ENCODE data around the gene ARL3. TPM values are rescaled to one million over a fixed set of nuclear protein-coding genes. Genes with fewer than 3 reads are reported as not detected.
A peak's percentile ranks its signal among the peaks of the same experiment; 100 is the strongest.
"Not testable (repeated sequence)": the region's sequence is repeated elsewhere in the genome, so short reads cannot be mapped to it uniquely, and the experiment has no call there.

The ARL3 gene
- total RNA-seq, 1 donor from 2014 or later, result 12.1 TPM

DNA sequence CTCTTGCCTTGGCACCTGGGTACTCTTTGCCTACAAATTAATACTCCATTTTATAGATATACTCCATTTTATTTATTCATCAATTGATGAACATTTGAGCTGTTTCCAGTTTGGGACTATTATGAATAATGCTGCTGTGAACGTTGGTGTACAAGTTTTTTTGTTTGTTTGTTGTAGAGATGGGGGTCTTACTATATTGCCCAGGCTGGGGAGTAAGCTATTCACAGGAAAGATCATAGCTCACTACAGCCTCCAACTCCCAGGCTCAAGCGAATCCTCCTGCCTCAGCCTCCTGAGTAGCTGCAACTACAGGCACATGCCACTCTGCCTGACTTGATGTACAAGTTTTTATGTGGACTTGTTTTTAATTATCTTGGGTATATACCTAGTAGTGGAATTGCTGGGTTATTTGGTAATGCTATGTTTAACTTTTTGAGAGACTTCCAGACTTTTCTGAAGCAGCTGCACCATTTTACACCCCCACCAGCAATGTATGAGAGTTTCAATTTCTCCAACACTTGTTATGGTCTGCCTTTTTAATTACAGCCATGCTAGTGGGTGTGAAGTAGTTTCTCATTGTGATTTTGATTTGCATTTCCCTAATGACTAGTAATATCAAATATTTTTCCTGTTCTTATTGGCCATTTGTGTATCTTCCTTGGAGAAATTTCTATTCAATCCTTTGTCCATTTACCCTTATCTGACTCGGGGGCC is 45.5 kb upstream of the ARL3 start:
- no peak for DNase-seq (ENCODE audit: low spot score)
- Mint-ChIP-seq H3K4me1 (ENCODE audit: low read depth) (peaks cover 76% of the 10 kb centered on the region), H3K4me3 (ENCODE audit: unreplicated experiment) (no peak overlapping the region), H3K27me3 (ENCODE audit: low read depth) (no peaks in the 10 kb centered on the region), H3K27ac (ENCODE audit: unreplicated experiment) (peak overlapping the region; percentile 57), H3K9me3 (ENCODE audit: low read depth) (no peaks in the 10 kb centered on the region), H3K36me3 (ENCODE audit: low read depth) (peaks cover 4% of the 10 kb centered on the region)
- TF ChIP-seq, protein P1, sequence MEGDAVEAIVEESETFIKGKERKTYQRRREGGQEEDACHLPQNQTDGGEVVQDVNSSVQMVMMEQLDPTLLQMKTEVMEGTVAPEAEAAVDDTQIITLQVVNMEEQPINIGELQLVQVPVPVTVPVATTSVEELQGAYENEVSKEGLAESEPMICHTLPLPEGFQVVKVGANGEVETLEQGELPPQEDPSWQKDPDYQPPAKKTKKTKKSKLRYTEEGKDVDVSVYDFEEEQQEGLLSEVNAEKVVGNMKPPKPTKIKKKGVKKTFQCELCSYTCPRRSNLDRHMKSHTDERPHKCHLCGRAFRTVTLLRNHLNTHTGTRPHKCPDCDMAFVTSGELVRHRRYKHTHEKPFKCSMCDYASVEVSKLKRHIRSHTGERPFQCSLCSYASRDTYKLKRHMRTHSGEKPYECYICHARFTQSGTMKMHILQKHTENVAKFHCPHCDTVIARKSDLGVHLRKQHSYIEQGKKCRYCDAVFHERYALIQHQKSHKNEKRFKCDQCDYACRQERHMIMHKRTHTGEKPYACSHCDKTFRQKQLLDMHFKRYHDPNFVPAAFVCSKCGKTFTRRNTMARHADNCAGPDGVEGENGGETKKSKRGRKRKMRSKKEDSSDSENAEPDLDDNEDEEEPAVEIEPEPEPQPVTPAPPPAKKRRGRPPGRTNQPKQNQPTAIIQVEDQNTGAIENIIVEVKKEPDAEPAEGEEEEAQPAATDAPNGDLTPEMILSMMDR (IDR thresholded peaks at IDR 0.05), result no peak

DNA sequence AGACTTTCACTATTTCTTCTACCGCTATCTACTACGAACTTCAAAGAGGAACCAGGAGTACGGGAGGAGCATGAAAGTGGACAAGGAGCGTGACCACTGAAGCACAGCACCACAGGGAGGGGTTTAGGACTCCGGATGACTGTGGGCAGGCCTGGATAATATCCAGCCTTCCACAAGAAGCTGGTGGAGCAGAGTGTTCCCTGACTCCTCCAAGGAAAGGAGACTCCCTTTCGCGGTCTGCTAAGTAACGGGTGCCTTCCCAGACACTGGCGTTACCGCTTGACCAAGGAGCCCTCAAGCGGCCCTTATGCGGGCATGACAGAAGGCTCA is 44.7 kb upstream of the ARL3 start:
- DNase-seq (ENCODE audit: low spot score); H3K36me3 Mint-ChIP-seq (ENCODE audit: low read depth); H3K27me3 Mint-ChIP-seq (ENCODE audit: low read depth); H3K9me3 Mint-ChIP-seq (ENCODE audit: low read depth); H3K4me3 Mint-ChIP-seq (ENCODE audit: unreplicated experiment): not testable (repeated sequence)
- Mint-ChIP-seq H3K4me1 (ENCODE audit: low read depth) (peaks cover 75% of the 10 kb centered on the region), H3K27ac (ENCODE audit: unreplicated experiment) (peak overlapping the region; percentile 86)

DNA sequence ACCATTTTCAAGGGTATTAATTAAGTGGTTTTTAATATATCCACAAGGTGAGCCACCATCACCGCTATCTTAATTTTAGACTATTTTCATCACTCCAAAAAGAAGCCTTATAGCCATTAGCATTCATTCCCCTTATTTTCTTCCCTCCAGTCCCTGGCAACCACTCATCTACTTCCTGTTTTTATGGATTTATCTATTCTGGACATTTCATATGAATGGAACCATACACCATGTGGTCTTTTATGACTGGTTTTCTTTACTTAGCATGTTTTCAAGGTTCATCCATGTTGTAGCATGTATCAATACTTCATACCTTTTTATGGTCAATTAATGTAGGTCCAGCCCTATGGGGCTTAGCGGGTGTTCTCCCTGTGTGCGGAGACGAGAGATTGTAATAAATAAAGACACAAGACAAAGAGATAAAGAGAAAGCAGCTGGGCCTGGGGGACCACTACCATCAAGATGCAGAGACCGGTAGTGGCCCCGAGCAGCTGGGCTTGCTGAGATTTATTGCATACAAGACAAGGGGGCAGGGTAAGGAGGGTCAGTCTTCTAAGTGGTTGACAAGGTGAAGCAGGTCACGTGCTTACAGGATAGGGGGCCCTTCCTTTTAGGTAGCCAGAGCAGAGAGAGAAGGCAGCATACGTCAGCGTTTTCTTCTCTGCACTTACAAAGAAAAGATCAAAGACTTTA is 44.2 kb upstream of the ARL3 start:
- no peaks in the 10 kb centered on the region for H3K27me3 Mint-ChIP-seq (ENCODE audit: low read depth)
- H3K4me1 Mint-ChIP-seq (ENCODE audit: low read depth), result peaks cover 75% of the 10 kb centered on the region
- peaks cover 1% of the 10 kb centered on the region for H3K36me3 Mint-ChIP-seq (ENCODE audit: low read depth)
- H3K9me3 Mint-ChIP-seq (ENCODE audit: low read depth), result no peaks in the 10 kb centered on the region
- DNase-seq (ENCODE audit: low spot score), result no peak
- peak overlapping the region; percentile 86 for H3K27ac Mint-ChIP-seq (ENCODE audit: unreplicated experiment)
- TF ChIP-seq, protein P1 (IDR thresholded peaks at IDR 0.05), result no peak
- H3K4me3 Mint-ChIP-seq (ENCODE audit: unreplicated experiment), result no peak overlapping the region

DNA sequence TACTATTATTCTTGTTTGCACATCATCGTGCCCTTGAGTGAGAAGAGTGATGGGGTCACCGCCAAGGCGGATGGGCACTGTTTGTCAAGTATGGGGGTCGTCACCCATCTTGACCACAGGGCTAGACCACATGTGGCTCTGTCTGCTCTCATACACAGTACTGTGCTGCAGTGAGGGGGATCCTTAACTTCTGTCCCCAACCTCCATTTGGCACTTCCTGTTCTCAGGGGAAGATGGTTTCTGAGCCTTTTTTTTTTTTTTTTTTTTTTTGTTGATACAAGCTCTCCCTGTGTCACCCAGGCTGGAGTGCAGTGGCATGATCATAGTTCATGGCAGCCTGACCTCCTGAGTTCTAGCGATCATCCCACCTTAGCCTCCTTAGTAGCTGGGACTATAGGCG is 43.1 kb upstream of the ARL3 start:
- no peak for DNase-seq (ENCODE audit: low spot score)
- TF ChIP-seq, protein P1 (IDR thresholded peaks at IDR 0.05), result no peak
- peak overlapping the region; percentile 51 for H3K27ac Mint-ChIP-seq (ENCODE audit: unreplicated experiment)
- H3K4me1 Mint-ChIP-seq (ENCODE audit: low read depth), result peaks cover 75% of the 10 kb centered on the region
- no peaks in the 10 kb centered on the region for H3K9me3 Mint-ChIP-seq (ENCODE audit: low read depth)
- H3K27me3 Mint-ChIP-seq (ENCODE audit: low read depth), result no peaks in the 10 kb centered on the region
- no peak overlapping the region for H3K4me3 Mint-ChIP-seq (ENCODE audit: unreplicated experiment)
- H3K36me3 Mint-ChIP-seq (ENCODE audit: low read depth), result peaks cover 1% of the 10 kb centered on the region

DNA sequence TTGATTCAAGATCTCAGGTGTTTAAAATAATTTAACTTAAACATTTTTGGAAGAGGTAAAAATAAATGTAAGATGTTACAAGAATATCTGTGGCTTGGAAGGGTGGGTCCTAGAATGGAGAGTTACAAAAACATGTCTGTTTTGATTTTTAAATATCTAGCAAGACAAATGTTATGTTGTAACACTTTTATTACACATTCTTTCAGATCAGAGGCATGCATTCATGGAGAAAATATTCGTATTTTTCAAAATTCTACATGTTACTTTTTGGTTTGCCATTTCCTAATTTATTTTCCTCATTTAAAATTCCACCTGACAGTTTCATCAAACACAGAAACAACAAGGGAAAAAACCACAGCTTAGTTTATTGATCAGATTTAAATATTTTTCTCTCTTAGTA is 39.5 kb upstream of the ARL3 start:
- H3K36me3 Mint-ChIP-seq (ENCODE audit: low read depth), result peaks cover 1% of the 10 kb centered on the region
- peaks cover 71% of the 10 kb centered on the region for H3K4me1 Mint-ChIP-seq (ENCODE audit: low read depth)
- no peaks in the 10 kb centered on the region for H3K9me3 Mint-ChIP-seq (ENCODE audit: low read depth)
- H3K27ac Mint-ChIP-seq (ENCODE audit: unreplicated experiment), result peak overlapping the region; percentile 93
- H3K4me3 Mint-ChIP-seq (ENCODE audit: unreplicated experiment), result peak overlapping the region; percentile 13
- TF ChIP-seq, protein P1 (IDR thresholded peaks at IDR 0.05), result no peak
- no peak for DNase-seq (ENCODE audit: low spot score)
- H3K27me3 Mint-ChIP-seq (ENCODE audit: low read depth), result no peaks in the 10 kb centered on the region

Measured in chondrocyte (in vitro differentiated cells).